Lower leg skin (tissue), 3 donors: ENCODE data around the gene PCSK6.

Experiments
- POLR2A ChIP-seq, 2 donors: fragments of 450-650 bp; IDR thresholded peaks; one replicate each; pipeline ENCODE4 v1.6.1; 2016 to 2017; ENCODE audit warnings: antibody characterized with exemption in 2 of 2, mild to moderate bottlenecking in 1 of 2, moderate library complexity in 1 of 2
- TF ChIP-seq, protein P1 (sequence below), 3 donors: fragments of 450-650 bp; IDR thresholded peaks; one replicate each; pipeline ENCODE4 v1.5.1; 2016; ENCODE audit warnings: antibody characterized with exemption in 3 of 3, mild to moderate bottlenecking in 3 of 3, moderate library complexity in 2 of 3

- TF ChIP-seq, protein P1, sequence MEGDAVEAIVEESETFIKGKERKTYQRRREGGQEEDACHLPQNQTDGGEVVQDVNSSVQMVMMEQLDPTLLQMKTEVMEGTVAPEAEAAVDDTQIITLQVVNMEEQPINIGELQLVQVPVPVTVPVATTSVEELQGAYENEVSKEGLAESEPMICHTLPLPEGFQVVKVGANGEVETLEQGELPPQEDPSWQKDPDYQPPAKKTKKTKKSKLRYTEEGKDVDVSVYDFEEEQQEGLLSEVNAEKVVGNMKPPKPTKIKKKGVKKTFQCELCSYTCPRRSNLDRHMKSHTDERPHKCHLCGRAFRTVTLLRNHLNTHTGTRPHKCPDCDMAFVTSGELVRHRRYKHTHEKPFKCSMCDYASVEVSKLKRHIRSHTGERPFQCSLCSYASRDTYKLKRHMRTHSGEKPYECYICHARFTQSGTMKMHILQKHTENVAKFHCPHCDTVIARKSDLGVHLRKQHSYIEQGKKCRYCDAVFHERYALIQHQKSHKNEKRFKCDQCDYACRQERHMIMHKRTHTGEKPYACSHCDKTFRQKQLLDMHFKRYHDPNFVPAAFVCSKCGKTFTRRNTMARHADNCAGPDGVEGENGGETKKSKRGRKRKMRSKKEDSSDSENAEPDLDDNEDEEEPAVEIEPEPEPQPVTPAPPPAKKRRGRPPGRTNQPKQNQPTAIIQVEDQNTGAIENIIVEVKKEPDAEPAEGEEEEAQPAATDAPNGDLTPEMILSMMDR (IDR thresholded peaks at IDR 0.05) = no peak
- no peak for TF ChIP-seq POLR2A (IDR thresholded peaks at IDR 0.05)
Observed at GRCh38 chr15:101368086-101368780, 121.3 kb downstream of the PCSK6 start.
